Lung microvascular endothelial cell (primary cell): Measurements from ENCODE around the gene ZBTB45. TPM values are rescaled to one million over a fixed set of nuclear protein-coding genes. Genes with fewer than 3 reads are reported as not detected.
"Not testable (repeated sequence)": the region's sequence is repeated elsewhere in the genome, so short reads cannot be mapped to it uniquely, and the experiment has no call there.

Experiments
- DNase-seq, 2 donors: peaks; one replicate each; pipeline versions ENCODE4 v3.0.0 to v3.0.0-alpha.2; 2010; ENCODE audit warnings: low read depth in 2 of 2
- total RNA-seq: library from RNA; depleted of rRNA; stranded (reverse); fragments of >200 nt; gene quantifications from 2 replicates; pipeline ENCODE4 v1.2.1, GENCODE V29; 2014

The ZBTB45 gene
- total RNA-seq, 1 donor from 2014 or later, result 5.0 TPM

DNA sequence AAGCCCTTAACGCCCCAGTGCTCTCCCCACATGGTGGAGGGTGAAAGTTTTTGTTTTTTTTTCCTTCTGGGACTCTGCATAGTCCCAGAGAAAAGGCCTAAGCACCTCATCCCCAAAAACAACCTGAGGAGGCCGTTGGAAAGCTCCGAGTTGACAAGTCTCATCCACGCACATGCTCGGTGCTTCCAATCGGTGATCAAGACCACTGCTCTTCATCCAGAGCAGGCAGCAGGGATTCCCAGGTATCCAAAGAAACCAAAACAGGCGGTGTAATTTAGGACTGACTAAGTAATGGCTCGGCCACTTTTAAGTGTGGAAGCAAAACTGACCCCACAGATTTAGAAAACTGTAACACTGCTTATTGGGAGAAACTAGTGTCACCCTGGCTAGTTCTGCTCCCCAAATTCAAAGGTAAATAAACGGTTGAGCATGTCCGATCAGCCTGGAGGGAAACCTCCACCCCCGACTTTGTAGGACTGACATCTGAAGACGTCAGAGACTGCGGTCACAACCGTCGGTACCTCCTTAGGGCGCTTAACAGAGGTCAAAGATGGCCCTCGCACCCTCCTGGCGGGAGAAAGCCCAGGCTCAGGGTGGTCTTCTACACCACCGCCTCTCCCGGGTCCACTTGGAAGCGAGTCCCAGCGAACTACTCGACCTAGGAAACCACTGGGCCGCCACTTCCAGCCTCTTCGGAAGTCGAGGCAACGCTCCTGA is 44.5 kb downstream of the ZBTB45 start:
- no peak for DNase-seq

DNA sequence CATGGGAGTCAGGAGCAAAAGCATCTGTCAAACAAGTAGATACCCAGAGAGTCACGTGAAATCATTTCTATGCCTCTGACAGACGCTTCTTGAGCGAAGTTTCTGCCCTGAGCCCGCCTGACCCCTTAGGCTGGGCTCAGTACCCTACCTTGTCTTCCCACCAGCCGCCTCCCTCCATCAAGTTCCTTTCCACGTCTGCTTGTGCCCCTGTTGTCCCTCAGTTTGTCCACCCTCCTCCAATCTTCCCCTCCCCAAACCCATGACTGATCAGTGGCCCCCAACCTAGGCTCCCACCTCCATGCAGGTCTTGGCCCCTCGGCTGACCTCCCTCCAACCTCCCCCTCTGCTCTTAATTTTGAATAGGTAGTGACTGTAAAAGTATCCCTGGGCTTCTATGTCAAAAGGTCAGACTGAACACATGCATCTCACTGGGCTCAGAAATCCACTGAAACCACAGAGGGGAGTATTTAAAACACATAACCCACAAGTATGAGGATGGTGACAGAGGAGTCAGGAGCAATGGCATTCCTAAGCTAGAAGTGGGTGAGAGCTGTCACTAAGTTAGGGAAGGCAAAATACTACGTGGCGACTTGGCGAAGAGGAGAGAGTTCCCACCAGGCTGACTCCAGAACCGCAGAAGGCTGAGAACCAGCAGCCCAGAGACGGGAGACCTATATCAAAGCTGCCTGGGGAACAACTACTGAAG is 45.2 kb downstream of the ZBTB45 start:
- no peak for DNase-seq

DNA sequence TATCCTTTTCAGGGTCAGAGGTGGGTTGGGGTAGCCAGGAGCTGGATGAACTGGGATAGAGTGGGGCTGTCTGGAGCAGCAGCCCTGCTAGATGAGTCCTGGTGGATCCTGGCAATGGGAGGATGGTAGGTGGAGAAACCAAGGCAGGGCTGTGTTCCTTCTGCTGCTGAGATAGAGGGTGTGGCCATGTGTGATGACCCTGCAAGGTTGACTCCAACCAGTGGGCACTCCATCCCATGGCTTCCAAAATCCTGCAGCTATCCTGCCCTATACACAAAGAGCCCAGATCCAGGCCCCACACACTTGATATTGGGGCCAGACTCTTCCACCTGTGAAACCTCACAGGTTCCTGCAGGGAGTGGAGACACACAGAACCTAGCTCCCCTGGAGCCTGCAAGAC is 45.8 kb downstream of the ZBTB45 start:
- DNase-seq, result no peak

DNA sequence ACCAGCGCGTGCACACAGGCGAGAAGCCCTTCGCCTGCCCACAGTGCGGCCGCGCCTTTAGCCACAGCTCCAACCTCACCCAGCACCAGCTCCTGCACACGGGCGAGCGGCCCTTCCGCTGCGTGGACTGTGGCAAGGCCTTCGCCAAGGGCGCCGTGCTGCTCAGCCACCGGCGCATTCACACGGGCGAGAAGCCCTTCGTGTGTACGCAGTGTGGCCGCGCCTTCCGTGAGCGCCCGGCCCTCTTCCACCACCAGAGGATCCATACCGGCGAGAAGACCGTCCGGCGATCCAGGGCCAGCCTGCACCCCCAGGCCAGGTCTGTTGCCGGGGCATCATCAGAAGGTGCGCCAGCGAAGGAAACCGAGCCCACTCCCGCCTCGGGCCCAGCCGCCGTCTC is 47.9 kb downstream of the ZBTB45 start:
- no peak for DNase-seq

DNA sequence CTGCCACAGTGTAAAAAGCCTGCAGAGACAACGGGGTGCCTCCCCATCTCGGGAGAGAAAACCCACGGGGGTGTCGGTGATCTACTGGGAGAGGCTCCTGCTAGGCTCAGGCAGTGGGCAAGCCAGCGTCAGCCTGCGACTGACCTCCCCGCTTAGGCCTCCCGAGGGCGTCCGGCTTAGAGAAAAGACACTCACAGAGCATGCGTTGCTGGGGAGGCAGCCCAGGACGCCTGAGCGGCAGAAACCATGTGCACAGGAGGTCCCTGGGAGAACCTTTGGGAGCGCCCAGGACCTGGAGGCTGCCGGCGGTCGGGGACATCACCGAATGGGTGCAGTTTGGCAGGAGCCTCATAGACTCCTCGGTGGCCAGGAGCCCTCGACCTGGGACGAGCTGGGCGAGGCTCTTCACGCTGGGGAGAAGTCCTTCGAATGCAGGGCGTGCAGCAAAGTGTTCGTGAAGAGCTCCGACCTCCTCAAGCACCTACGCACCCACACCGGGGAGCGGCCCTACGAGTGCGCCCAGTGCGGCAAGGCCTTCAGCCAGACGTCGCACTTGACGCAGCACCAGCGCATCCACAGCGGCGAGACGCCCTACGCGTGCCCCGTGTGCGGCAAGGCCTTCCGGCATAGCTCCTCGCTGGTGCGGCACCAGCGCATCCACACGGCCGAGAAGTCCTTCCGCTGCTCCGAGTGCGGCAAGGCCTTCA is 48.6 kb downstream of the ZBTB45 start:
- not testable (repeated sequence) for DNase-seq

DNA sequence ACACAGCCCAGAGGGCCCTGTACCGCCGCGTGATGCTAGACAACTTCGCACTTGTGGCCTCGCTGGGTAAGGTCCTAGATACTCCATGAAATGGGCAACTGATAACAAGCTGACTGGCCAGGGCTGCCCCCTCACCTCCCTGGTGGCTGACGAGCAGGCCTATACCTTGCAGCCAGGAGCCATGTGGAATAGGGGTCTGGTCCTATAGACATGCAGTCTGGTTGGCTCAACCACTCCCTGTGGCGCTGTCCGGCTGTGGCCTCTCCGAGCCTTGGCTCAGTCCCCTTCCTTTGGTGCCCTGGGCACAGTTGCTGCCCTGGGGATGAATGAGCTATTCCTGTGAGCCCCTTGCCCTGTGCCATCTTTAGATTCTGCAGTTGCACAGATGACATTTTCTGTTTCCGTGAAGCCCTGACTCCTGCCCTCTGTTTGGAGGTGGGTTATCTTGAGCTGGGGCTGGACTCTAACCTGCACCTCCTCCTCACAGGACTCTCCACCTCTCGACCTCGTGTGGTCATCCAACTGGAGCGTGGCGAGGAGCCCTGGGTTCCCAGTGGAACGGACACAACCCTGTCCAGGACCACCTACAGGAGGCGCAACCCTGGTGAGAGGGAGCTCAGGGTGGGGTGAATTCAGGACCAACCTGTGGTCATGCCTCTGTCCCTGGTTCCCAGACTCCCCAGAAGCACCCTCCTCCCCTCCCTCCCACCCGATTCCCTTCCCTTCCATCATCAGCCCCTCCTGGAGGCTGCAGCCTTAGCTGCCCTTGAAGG is 50.2 kb downstream of the ZBTB45 start:
- DNase-seq, result no peak

DNA sequence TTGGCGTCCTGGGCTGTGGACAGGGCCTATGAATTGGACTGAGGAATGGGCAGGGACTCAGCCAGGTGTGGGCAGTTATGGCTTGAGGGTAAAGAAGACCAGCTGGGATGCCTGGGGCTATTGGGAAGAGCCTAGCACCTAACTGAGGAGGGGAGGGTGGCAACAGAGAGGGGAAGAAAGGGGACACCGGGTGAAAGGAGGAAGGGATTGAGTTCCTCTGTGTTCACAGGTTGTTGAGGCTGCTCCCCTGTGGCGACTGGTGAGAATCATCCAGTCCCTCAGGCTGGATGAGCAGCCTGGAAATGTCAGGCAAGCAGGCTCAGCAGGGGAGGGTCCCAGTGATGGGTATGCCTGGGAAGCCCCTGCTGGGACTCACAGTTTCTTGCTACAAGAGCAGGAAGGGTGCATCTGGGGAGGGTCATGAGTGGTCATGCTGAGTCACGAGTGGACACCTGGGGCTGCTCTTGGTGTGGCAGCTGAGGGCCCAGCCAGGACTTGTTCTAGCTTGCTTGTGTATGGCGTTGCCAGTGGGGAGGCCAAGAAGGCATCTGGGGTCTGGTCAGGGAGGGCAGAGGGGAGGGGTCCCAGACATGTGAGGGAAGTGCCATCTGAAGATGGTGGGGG is 51.3 kb downstream of the ZBTB45 start:
- no peak for DNase-seq

DNA sequence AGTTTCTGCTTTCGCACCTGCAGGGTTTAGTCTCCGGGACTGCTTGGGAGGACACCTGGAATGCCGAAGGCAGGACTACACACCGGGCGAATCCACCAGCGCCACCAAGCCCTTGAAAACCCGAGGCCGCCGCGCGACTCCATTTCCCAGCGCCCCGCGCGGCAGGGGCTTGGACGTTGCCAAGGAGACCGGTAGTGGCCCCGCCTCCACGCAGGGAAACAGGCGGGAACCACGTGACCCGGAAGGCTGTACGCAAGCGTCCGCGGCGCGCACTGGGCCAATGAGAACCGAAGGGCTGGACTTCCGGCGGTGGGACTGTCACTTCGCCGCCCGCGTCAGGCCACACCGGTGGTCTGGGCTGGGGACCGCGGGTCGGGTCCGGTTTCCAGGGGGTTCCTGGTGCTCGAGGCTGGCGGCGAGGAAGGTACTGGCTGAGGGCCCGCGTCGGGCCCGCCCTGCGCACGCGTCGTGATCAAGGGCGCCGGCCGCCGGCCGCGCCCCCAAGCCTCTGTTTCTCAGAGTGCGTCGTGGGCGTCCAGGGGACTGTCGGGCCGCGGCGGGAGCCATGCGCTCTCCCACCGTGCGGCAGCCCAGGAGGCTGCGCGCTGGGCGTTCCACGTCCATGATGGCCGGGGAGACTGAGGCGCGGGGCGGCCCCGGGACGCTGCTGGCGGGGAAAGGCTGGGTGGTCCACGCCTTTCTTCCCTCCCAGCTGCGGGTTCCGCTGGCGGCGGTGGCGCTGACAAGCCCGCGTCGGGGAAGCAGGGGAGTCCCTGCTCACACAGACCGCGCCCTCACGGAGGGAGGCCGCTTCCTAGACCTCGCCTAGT is 52.6 kb downstream of the ZBTB45 start, which contains the start of gene ZNF324:
ZNF324 (plus strand) TSS at position 321 of the 830 bp plus-strand sequence. CDS start 2,106 bp downstream, outside the sequence.
- DNase-seq, result peak; percentile 97 to 99

DNA sequence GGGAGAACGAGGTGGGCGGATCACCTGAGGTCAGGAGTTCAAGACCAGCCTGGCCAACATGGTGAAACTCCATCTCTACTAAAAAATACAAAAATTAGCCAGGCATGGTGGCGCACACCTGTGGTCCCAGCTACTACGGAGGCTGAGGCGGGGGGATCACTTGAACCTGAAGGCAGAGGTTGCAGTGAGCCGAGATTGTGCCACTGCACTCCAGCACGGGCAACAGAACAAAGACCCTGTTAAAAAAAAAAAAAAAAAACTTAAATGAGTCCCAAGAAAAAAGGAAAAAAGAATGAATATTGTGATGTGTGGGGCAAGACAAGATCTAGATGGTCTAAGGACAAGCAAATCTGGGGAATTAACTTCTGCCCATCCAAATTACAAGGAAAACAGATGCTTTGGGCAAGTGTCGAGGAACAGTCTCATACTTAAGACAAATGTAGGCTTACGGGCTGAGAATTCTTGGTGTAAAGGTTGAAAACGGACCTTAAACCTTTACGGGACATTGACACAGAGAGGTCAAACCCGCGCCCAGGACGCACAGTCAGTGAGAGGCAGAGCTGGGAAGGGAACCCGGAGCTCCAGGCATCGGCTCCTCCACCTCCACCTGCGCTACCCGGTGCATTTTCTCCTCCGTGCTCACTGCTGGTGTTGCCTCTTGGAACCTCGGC is 53.4 kb downstream of the ZBTB45 start:
- no peak for DNase-seq

Other genes starting within 250 kb of the ZBTB45 start
- 2.6 and 4.2 TPM in 2 replicates for gene ZNF8, start 240.9 kb downstream of the ZBTB45 start, total RNA-seq
- 11.1 and 19.4 TPM in 2 replicates for gene ERVK3-1, start 214.4 kb downstream of the ZBTB45 start, total RNA-seq
- 1.3 and 2.0 TPM in 2 replicates for gene ZSCAN22, start 192.8 kb downstream of the ZBTB45 start, total RNA-seq
- 2.0 and 4.6 TPM in 2 replicates for gene A1BG, start 166.3 kb downstream of the ZBTB45 start, total RNA-seq
- gene ZNF497, start 157.1 kb downstream of the ZBTB45 start, total RNA-seq, result 0.65 and 0.99 TPM in 2 replicates
- gene ZNF837, start 138.8 kb downstream of the ZBTB45 start, total RNA-seq, result 0.87 and 1.6 TPM in 2 replicates
- gene RPS5, start 132.5 kb downstream of the ZBTB45 start, total RNA-seq, result 2,255 and 2,472 TPM in 2 replicates
- not detected in 2 replicates for gene RNF225, start 124.2 kb downstream of the ZBTB45 start, total RNA-seq
- 5.9 and 9.1 TPM in 2 replicates for gene ZNF584, start 111.2 kb downstream of the ZBTB45 start, total RNA-seq
- 4.1 and 6.9 TPM in 2 replicates for gene ZNF132, start 79.7 kb downstream of the ZBTB45 start, total RNA-seq
- gene ZNF324B, start 68.2 kb downstream of the ZBTB45 start, total RNA-seq, result 4.8 and 7.1 TPM in 2 replicates
- 7.6 and 11.9 TPM in 2 replicates for gene ZNF324, start 52.7 kb downstream of the ZBTB45 start, total RNA-seq
- 3.0 and 3.1 TPM in 2 replicates for gene ZNF446, start 43.5 kb downstream of the ZBTB45 start, total RNA-seq
- gene SLC27A5, start 7.8 kb downstream of the ZBTB45 start, total RNA-seq, result 6.1 and 8.1 TPM in 2 replicates
- 275 and 278 TPM in 2 replicates for gene TRIM28, start 24.3 kb upstream of the ZBTB45 start, total RNA-seq
- 86.1 and 93.5 TPM in 2 replicates for gene CHMP2A, start 35.3 kb upstream of the ZBTB45 start, total RNA-seq
- 50.1 and 66.7 TPM in 2 replicates for gene UBE2M, start 38.8 kb upstream of the ZBTB45 start, total RNA-seq
- gene MZF1, start 53.5 kb upstream of the ZBTB45 start, total RNA-seq, result 5.4 and 7.5 TPM in 2 replicates